Measurements from ENCODE around the gene IDNK. TPM values are rescaled to one million over a fixed set of nuclear protein-coding genes. Genes with fewer than 3 reads are reported as not detected.

The IDNK gene
- polyA plus RNA-seq, 1 of the 3 experiments (the other 2 are of a cell fraction): 4.2 TPM

GRCh38 chr9:83652433-83652832 lies 29.5 kb downstream of the IDNK start:
- no peaks in the 10 kb centered on the region for H3K79me2 ChIP-seq (ENCODE audit: insufficient read depth)
- no peaks in the 10 kb centered on the region for H3K9me2 ChIP-seq
- H4K20me1 ChIP-seq (ENCODE audit: insufficient read depth): no peaks in the 10 kb centered on the region
- DNase-seq: no peak
- no peaks in the 10 kb centered on the region for H3K9me3 ChIP-seq
- peaks cover 52 to 54% of the 10 kb centered on the region in 2 experiments for H3K36me3 ChIP-seq (replicated peaks in 1 of 2; ENCODE audit: control insufficient read depth in 1 of 2, insufficient read depth in 2 of 2, low read length in 1 of 2)
- no peak overlapping the region for H3K4me3 ChIP-seq (ENCODE audit: low read depth in 2 of 2, low read length in 1 of 2)
- H3F3A ChIP-seq (replicated peaks; ENCODE audit: insufficient read depth): no peaks in the 10 kb centered on the region
- H3K4me1 ChIP-seq (ENCODE audit: control insufficient read depth in 1 of 2, insufficient read depth in 2 of 2, low read depth in 1 of 2, low read length in 1 of 2): peaks cover 0 to 13% of the 10 kb centered on the region in 2 experiments; a peak in 3 of 4 replicates
- POLR2A ChIA-PET: no interaction called here
- no peak overlapping the region for H3K9ac ChIP-seq
- H3K4me2 ChIP-seq: no peak overlapping the region
- CTCF ChIA-PET: no interaction called here
- no peaks in the 10 kb centered on the region for H3K27me3 ChIP-seq (ENCODE audit: insufficient read depth)
- H2AFZ ChIP-seq (ENCODE audit: low read depth): no peak overlapping the region
- TF ChIP-seq ELF1 (IDR thresholded peaks at IDR 0.05) (no peak), YY1 (IDR thresholded peaks at IDR 0.05; ENCODE audit: low read depth) (no peak), FOSL2 (IDR thresholded peaks at IDR 0.05; ENCODE audit: borderline replicate concordance, low read depth) (no peak), SMC3 (IDR thresholded peaks at IDR 0.05; ENCODE audit: low read depth, low read length) (no peak), SIN3A (IDR thresholded peaks at IDR 0.05; ENCODE audit: borderline replicate concordance, low read depth, low read length) (no peak), MAX (IDR thresholded peaks at IDR 0.05; ENCODE audit: low read depth) (no peak), FOXJ3 (CRISPR knock-in tag; IDR thresholded peaks at IDR 0.05) (no peak), USF1 (IDR thresholded peaks at IDR 0.05; ENCODE audit: borderline replicate concordance, low read depth) (no peak), MEF2A (IDR thresholded peaks at IDR 0.05; ENCODE audit: borderline replicate concordance, low read depth) (no peak), RAD21 (IDR thresholded peaks at IDR 0.05; ENCODE audit: low read length) (no peak), IRF3 (IDR thresholded peaks at IDR 0.05; ENCODE audit: low read depth, low read length) (no peak)
- WGBS (ENCODE audit: low lambda C conversion rate): 96% methylated on average over 1 of the region's 1 CpG
- no peak overlapping the region for H3K27ac ChIP-seq (ENCODE audit: low read depth in 2 of 2, low read length in 1 of 2)

GRCh38 chr9:83655433-83655832 lies 32.5 kb downstream of the IDNK start:
- DNase-seq: no peak
- Histone ChIP-seq H3K27ac (ENCODE audit: low read depth in 2 of 2, low read length in 1 of 2) (no peak overlapping the region), H4K20me1 (ENCODE audit: insufficient read depth) (no peaks in the 10 kb centered on the region), H3K4me1 (ENCODE audit: control insufficient read depth in 1 of 2, insufficient read depth in 2 of 2, low read depth in 1 of 2, low read length in 1 of 2) (peaks cover 0 to 2% of the 10 kb centered on the region in 2 experiments; a peak in 1 of 4 replicates), H3K4me3 (ENCODE audit: low read depth in 2 of 2, low read length in 1 of 2) (no peak overlapping the region), H3K4me2 (no peak overlapping the region), H2AFZ (ENCODE audit: low read depth) (no peak overlapping the region), H3K9ac (no peak overlapping the region), H3K9me3 (no peaks in the 10 kb centered on the region), H3F3A (replicated peaks; ENCODE audit: insufficient read depth) (peaks cover 5% of the 10 kb centered on the region), H3K9me2 (no peaks in the 10 kb centered on the region), H3K36me3 (replicated peaks in 1 of 2; ENCODE audit: control insufficient read depth in 1 of 2, insufficient read depth in 2 of 2, low read length in 1 of 2) (peaks cover 74 to 76% of the 10 kb centered on the region in 2 experiments), H3K27me3 (ENCODE audit: insufficient read depth) (no peaks in the 10 kb centered on the region), H3K79me2 (ENCODE audit: insufficient read depth) (no peaks in the 10 kb centered on the region)
- no peak for TF ChIP-seq NFIC (IDR thresholded peaks at IDR 0.05; ENCODE audit: borderline replicate concordance)
- no peak for TF ChIP-seq EP300 (IDR thresholded peaks at IDR 0.05; ENCODE audit: borderline replicate concordance in 1 of 2, low read depth in 1 of 2, low read length in 1 of 2)
- TF ChIP-seq RFX5 (IDR thresholded peaks at IDR 0.05; ENCODE audit: low read length): no peak
- ChIA-PET CTCF (no interaction called here), POLR2A (no interaction called here)
- WGBS (ENCODE audit: low lambda C conversion rate): 94% methylated on average over 1 of the region's 1 CpG

Data from SK-N-SH (cell line).